ENCODE results near the gene REX1BD.
"Not testable (repeated sequence)": the region's sequence is repeated elsewhere in the genome, so short reads cannot be mapped to it uniquely, and the experiment has no call there.

REX1BD gene

GRCh38 chr19:18580311-18580710, 8.3 kb upstream of the REX1BD start:
- no peak for DNase-seq

- DNase-seq: no peak
Observed at GRCh38 chr19:18586306-18586705, 2.3 kb upstream of the REX1BD start.

- no peak for DNase-seq
Observed at GRCh38 chr19:18587561-18587960, 1.0 kb upstream of the REX1BD start.

- no peak for DNase-seq
Observed at GRCh38 chr19:18587962-18588610, 512 bp upstream of the REX1BD start.

- peak; percentile 30 for DNase-seq
Observed at GRCh38 chr19:18589380-18590272, 1.0 kb downstream of the REX1BD start.

- peak; percentile 9 for DNase-seq
Observed at GRCh38 chr19:18590273-18591272, 2.0 kb downstream of the REX1BD start.

- no peak for DNase-seq
Observed at GRCh38 chr19:18591735-18592385, 3.3 kb downstream of the REX1BD start.

- DNase-seq: not testable (repeated sequence)
Observed at GRCh38 chr19:18592732-18593131, 4.1 kb downstream of the REX1BD start.

- no peak for DNase-seq
Observed at GRCh38 chr19:18593367-18594095, 4.9 kb downstream of the REX1BD start.

GRCh38 chr19:18594096-18594823, 5.7 kb downstream of the REX1BD start:
- DNase-seq: peak; percentile 52

GRCh38 chr19:18594824-18595373, 6.3 kb downstream of the REX1BD start:
- DNase-seq: no peak

- no peak for DNase-seq
Observed at GRCh38 chr19:18595475-18595874, 6.9 kb downstream of the REX1BD start.

- no peak for DNase-seq
Observed at GRCh38 chr19:18596752-18597157, 8.2 kb downstream of the REX1BD start.

GRCh38 chr19:18597809-18598660, 9.4 kb downstream of the REX1BD start:
- DNase-seq: no peak

- no peak for DNase-seq
Observed at GRCh38 chr19:18599485-18599884, 10.9 kb downstream of the REX1BD start.

- not testable (repeated sequence) for DNase-seq
Observed at GRCh38 chr19:18600692-18601397, 12.2 kb downstream of the REX1BD start.

GRCh38 chr19:18601875-18602274, 13.3 kb downstream of the REX1BD start:
- DNase-seq: no peak

GRCh38 chr19:18603255-18603957, 14.8 kb downstream of the REX1BD start:
- DNase-seq: no peak
